ENCODE results near the gene MOCOS.
"Not testable (repeated sequence)": the region's sequence is repeated elsewhere in the genome, so short reads cannot be mapped to it uniquely, and the experiment has no call there.

Gene MOCOS, protein sequence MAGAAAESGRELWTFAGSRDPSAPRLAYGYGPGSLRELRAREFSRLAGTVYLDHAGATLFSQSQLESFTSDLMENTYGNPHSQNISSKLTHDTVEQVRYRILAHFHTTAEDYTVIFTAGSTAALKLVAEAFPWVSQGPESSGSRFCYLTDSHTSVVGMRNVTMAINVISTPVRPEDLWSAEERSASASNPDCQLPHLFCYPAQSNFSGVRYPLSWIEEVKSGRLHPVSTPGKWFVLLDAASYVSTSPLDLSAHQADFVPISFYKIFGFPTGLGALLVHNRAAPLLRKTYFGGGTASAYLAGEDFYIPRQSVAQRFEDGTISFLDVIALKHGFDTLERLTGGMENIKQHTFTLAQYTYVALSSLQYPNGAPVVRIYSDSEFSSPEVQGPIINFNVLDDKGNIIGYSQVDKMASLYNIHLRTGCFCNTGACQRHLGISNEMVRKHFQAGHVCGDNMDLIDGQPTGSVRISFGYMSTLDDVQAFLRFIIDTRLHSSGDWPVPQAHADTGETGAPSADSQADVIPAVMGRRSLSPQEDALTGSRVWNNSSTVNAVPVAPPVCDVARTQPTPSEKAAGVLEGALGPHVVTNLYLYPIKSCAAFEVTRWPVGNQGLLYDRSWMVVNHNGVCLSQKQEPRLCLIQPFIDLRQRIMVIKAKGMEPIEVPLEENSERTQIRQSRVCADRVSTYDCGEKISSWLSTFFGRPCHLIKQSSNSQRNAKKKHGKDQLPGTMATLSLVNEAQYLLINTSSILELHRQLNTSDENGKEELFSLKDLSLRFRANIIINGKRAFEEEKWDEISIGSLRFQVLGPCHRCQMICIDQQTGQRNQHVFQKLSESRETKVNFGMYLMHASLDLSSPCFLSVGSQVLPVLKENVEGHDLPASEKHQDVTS

GRCh38 chr18:36187193-36187825 lies at the start of gene MOCOS:
MOCOS (plus strand) TSS chr18:36187497; CDS start chr18:36187540, 43 bp downstream.
- peak in 33 of 51 donors; percentile 3 to 58 (median 17) for DNase-seq

GRCh38 chr18:36139245-36139644 lies 48.1 kb upstream of the MOCOS start:
- DNase-seq: no peak

- no peak for DNase-seq
Measured at GRCh38 chr18:36141576-36141975, 45.7 kb upstream of the MOCOS start.

DNA sequence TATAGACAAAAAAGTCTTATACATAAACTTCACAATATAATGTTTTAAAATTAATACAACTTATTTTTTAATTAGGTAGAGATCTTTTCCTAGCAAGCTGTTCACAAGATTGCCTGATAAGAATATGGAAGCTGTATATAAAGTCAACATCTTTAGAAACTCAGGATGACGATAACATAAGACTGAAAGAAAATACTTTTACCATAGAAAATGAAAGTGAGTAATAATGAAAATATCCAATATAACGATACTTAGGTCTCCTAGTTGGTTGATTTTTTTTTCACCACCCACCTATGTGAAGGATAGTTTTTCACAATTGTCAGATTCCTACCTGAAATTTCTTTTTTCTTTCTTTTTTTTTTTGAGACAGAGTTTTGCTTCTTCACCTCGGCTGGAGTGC lies 44.5 kb upstream of the MOCOS start:
- DNase-seq: no peak

- DNase-seq: no peak
Measured at GRCh38 chr18:36143391-36143790, 43.9 kb upstream of the MOCOS start.

DNA sequence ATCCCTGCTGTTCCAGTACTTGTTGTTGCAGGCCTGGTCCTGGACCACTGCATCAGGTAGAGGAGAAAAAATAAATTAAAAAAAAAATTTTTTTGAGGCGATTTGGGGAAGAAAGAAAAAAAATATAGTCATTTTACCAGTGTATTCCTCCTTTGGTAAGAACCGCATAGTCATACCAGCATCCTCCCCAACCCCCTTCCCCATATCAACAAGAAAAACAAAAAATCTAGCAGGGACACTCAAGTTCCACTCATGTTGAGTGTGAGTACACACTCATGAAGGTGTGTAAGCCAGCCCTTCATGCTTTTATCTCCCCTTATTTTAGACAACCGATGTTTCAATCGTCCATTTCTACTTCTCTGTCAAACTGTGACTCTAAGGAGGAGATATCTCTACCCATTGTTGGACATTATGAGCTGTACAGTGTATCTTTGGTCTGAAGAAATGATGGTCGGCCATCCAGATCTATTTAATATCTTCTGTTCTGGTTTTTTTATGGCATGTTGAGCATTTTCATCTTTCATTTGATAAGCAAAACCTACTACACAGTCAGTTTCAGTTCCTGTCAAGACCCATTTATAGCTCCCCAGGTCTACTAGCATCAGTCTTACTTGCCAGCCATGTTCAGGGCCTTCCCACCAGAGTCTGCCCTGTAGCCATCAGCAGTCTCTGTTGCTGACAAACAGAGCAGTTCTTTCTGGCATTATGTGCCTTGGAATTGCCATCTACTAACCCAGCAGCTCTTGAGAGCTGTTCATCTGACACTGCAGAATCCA lies 37.6 kb upstream of the MOCOS start:
- no peak for DNase-seq

DNA sequence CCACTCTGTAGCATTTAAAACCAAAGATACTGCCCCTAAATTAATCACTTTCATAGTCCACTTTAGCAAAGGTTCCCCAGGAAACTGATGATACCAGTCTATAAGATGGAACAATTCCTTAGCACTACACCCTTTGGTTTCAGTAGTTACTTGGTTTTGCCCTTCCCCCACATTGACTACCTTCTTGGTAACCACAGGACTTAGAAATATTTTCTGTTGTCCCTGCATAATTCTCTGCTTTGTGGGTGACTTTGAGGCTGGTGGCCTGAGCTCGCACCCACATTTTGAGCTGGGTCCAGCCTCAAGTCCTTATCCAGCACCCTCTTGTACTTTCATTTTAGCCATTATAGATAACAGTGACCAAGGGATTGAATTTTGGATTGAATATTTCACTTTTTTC lies 34.5 kb upstream of the MOCOS start:
- no peak for DNase-seq

- DNase-seq: no peak
Measured at GRCh38 chr18:36153203-36153602, 34.1 kb upstream of the MOCOS start.

- DNase-seq: no peak
Measured at GRCh38 chr18:36153771-36154170, 33.5 kb upstream of the MOCOS start.

DNA sequence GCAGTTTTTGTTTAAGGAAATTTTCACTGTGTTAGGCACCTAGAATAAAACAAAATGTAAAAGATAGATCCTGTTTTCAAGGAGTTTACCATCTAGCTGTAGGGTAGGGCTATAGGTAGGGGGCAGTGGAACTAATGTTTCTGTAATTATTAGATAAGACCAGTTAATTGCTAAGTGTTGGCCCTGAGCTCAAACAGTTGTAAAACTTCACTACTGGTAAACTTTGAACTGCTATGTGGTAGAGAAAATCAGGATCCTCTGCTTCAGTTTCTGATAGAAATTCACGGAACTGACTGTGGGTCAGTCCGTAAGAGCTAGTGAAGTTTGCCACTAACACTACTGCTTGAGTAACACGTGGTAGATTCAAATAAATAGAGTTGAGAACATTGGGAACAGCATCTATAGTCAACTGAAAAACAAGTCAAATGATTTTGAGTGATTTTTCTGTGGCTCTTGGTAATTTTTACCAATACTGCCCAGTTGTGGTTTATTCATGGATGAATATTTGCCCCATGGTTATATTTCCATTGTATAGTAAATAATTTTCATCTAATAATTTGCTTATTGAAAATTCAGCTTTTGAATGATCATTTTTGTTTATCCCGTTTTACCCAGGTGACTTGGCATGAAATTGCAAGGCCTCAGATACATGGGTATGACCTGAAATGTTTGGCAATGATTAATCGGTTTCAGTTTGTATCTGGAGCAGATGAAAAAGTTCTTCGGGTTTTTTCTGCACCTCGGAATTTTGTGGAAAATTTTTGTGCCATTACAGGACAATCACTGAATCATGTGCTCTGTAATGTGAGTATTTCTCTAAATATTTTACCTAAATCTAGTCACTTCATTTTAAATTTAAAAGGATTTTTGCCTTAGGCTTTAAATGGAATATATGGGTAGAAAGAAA lies 31.2 kb upstream of the MOCOS start:
- no peak for DNase-seq

DNA sequence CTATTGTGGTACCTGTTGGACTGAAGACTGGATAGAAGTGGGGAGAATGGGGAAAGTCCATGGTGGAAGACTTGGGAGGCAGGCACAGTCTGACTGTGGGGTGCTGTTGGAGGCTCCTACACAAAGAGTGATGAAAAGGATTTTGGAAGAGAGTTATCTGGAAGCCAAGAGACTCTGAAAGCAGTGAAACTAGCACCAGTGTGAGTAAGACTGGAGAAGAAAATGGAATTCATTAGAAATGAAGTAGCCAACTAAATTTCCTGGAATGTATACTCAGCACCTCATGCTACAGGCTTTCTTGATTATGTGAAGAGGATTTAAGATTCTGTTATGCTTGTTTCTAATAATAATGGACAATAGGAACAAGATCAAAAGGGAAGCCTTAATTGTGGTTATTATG lies 29.9 kb upstream of the MOCOS start:
- DNase-seq: no peak

DNA sequence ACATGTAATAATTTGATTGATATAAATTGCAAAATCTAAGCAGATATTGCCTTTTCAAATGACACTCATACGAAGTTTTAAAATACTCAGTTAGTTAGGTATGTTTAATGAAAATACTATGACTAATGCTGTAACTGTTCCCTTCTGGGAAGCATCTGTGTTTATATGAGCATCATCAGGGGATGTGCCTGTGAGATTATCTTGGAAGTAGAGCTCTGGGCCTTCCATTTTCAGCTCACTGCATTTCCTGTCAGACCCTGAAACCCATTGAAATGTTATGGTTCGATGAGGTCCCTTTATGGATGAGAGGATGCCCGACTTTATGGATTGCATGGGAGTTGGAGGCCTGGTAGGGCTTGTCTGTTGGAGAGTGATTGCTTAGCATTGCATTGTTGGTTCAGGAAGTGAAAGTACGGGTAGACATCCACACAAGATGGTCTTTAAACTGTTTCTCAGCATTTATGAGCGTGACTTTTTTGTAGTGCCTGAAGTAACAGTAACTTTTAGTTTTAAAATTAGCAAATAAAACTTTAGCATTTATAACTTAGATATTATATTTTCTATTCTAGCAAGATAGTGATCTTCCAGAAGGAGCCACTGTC lies 28.9 kb upstream of the MOCOS start:
- no peak for DNase-seq

DNA sequence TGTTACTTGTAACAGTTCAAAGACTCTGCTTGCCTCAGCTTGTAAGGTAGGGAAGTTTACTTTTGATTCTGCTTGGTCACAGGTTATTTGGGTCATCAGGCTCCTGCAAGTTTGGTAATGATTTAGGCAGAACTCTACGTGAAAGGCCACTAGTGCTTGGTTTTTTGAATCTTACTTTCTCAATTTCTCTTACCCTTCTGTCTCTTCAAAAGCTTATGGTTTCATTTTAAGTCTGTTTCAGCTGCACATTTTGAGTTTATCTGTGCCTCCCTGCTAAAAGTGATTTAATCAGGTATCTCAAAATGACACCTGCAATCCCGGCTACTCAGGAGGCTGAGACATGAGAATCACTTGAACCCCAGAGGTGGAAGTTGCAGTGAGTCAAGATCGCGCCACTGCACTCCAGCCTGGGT lies 26.3 kb upstream of the MOCOS start:
- DNase-seq: no peak

GRCh38 chr18:36162981-36163380 lies 24.3 kb upstream of the MOCOS start:
- no peak for DNase-seq

GRCh38 chr18:36167692-36168218 lies 19.5 kb upstream of the MOCOS start:
- DNase-seq: no peak

- DNase-seq: not testable (repeated sequence)
Measured at GRCh38 chr18:36168296-36168695, 19.0 kb upstream of the MOCOS start.

- no peak for DNase-seq
Measured at GRCh38 chr18:36169938-36170337, 17.4 kb upstream of the MOCOS start.

GRCh38 chr18:36175481-36175880 lies 11.8 kb upstream of the MOCOS start:
- no peak for DNase-seq

DNA sequence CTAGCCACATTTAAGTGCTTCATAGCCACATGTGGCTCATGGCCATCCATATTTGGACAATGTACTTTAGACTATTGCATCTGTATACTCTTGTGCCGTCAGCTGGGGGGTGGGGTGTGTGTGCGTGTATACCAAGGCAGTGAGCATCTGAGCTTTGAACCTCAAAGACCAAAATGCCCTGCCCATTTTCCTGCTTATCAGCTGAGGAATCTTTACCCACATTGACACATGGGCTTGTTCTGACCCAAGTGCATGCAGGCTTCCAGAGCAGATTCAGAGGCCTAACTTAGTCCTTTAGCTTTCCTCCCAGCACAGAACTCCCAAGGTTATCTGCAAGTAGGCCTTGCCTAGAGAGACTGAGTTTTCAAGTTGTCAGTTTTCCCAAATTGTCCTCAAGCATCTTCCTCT lies 11.1 kb upstream of the MOCOS start:
- no peak for DNase-seq

GRCh38 chr18:36176711-36177110 lies 10.6 kb upstream of the MOCOS start:
- DNase-seq: no peak
